ENCODE results near the gene GNAS-AS1. TPM values are rescaled to one million over a fixed set of nuclear protein-coding genes. Genes with fewer than 3 reads are reported as not detected.

GNAS-AS1 gene
- total RNA-seq, 1 experiment from 2014 or later = 0.59 TPM

DNA sequence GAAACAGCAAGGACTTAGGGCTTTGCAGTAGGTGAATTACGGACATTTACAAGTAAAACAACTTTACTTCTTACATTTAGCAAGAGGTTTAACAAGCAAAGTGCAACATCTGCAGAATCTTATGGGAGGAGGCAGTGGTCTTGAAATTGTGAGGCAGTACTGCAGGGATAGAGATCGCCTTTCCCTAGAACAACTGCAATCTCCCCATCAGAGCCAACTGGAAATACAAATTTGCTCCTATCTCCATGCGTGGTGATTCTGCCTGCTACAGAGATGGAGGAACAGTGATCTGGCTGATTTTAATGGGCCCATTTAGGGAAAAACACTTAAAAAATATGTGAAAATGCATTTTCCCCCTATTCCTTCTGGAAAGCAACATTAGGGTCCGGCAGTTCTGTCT lies 27.7 kb upstream of the GNAS-AS1 start:
- Mint-ChIP-seq H3K27ac (ENCODE audit: unreplicated experiment) (no peak overlapping the region), H3K36me3 (ENCODE audit: insufficient read depth, unreplicated experiment) (peaks cover 10% of the 10 kb centered on the region), H3K27me3 (ENCODE audit: unreplicated experiment) (no peaks in the 10 kb centered on the region), H3K9me3 (ENCODE audit: low read depth, unreplicated experiment) (no peaks in the 10 kb centered on the region), H3K4me3 (ENCODE audit: low read depth, unreplicated experiment) (no peak overlapping the region), H3K4me1 (ENCODE audit: low read depth, unreplicated experiment) (peaks cover 13% of the 10 kb centered on the region)
- no TSS peak for BruUV-seq (replicated peaks)
- intact Hi-C loops (cut with micrococcal nuclease; ENCODE audit: unreplicated experiment) = no loop called here
- CTCF ChIA-PET = no interaction called here
- TF ChIP-seq, protein P1, sequence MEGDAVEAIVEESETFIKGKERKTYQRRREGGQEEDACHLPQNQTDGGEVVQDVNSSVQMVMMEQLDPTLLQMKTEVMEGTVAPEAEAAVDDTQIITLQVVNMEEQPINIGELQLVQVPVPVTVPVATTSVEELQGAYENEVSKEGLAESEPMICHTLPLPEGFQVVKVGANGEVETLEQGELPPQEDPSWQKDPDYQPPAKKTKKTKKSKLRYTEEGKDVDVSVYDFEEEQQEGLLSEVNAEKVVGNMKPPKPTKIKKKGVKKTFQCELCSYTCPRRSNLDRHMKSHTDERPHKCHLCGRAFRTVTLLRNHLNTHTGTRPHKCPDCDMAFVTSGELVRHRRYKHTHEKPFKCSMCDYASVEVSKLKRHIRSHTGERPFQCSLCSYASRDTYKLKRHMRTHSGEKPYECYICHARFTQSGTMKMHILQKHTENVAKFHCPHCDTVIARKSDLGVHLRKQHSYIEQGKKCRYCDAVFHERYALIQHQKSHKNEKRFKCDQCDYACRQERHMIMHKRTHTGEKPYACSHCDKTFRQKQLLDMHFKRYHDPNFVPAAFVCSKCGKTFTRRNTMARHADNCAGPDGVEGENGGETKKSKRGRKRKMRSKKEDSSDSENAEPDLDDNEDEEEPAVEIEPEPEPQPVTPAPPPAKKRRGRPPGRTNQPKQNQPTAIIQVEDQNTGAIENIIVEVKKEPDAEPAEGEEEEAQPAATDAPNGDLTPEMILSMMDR (IDR thresholded peaks at IDR 0.05; ENCODE audit: unreplicated experiment) = no peak
- no peak for DNase-seq

DNA sequence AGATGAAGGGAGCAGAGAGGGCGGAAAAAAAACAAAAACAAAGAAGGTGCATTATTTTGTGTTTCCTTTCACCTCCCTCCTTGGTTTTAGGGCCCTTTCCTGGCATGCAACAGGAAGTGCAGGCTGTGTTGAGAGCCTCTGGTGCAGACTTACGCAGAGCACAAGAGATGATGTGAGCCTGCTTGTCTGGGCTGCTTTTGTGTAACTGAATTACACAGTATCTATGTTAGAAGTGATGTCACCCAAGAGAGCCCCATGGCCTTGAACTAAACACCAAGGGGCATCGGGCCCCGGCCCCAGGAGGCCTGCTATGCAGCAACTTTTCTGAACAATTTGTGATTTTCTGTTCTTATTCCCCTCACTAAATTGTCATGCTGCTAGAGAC lies 27.3 kb upstream of the GNAS-AS1 start:
- Mint-ChIP-seq H3K27ac (ENCODE audit: unreplicated experiment) (no peak overlapping the region), H3K36me3 (ENCODE audit: insufficient read depth, unreplicated experiment) (peaks cover 10% of the 10 kb centered on the region), H3K4me1 (ENCODE audit: low read depth, unreplicated experiment) (peaks cover 13% of the 10 kb centered on the region)

DNA sequence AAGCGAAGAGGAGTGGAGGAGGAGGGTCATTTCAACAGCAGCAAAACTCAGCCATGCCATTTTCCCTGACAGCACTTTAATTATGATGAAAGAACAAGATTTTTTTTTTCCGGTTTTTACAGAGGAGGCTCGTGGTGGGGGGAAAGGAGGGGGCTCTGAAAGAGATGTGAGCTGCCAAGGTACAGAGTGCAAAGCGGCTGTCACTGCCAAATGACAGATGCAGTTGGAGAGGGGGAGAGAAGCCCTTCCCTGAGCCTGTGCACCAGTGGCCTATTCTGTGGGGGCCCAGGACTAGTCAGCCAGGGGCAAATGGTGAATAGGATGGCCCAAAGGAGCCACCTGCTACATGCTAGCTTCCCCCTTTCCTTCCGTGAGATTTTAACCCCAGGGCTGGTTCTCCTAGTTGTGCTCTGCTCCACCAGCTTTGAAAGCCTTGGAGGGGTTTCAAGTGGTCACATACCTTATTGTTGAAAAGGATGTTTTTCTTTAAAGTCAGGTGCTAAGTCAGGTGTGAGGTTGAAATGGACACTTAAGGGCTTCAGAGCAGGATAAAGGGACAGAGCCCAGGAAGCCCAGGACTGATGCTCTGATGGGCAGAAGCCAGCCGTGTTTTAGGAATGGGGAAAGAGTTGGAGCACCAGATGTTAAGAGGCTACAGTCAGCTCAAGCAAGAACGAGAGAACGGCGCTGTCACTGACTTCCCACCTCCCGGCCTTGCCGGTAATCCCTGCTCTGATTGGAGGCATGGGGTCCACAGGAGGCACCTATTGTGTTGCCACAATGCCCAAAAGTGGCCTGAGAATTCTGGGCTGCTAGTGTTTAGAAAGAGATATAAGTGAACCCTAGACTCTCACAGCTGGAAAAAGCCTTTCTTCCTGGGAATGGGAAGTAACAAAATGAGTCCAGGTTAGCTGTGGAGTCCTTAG lies 26.6 kb upstream of the GNAS-AS1 start:
- CTCF ChIA-PET = interaction anchor here (0.6 kb wide), 1 partner anchor 650 kb away, joined by 3 read pairs; no protein-coding TSS in a partner anchor
- TF ChIP-seq, protein P1 (IDR thresholded peaks at IDR 0.05; ENCODE audit: unreplicated experiment) = no peak

More for the DNA sequence above, 27.3 kb upstream of the GNAS-AS1 start:
- Mint-ChIP-seq H3K4me3 (ENCODE audit: low read depth, unreplicated experiment) (no peak overlapping the region), H3K9me3 (ENCODE audit: low read depth, unreplicated experiment) (no peaks in the 10 kb centered on the region), H3K27me3 (ENCODE audit: unreplicated experiment) (no peaks in the 10 kb centered on the region)
- BruUV-seq (replicated peaks) = no TSS peak
- CTCF ChIA-PET = no interaction called here
- TF ChIP-seq, protein P1 (IDR thresholded peaks at IDR 0.05; ENCODE audit: unreplicated experiment) = no peak
- intact Hi-C loops (cut with micrococcal nuclease; ENCODE audit: unreplicated experiment) = no loop called here
- DNase-seq = no peak

DNA sequence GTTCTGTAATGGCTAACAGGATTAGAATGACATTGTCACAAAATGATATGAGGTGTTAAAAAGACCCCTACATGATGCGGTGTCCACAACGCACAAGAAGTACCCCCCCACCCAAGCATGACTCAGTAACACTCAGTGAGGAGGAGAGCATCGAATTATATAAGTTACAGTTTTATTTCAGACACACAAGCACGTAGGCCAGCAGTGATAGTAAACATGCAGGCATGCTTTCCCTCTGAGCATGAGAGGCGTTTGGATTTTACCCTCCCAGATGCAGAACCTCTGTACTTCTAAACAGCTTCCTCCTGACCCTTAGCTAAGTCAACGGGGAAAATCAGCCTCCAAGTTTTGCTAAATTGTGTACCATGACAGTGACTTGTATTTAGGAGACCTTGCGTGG lies 25.7 kb upstream of the GNAS-AS1 start:
- intact Hi-C loops (cut with micrococcal nuclease; ENCODE audit: unreplicated experiment) = loop anchor here (1.0 kb wide), 1 partner anchor 68 kb away; no protein-coding TSS in a partner anchor
- TF ChIP-seq, protein P1 (IDR thresholded peaks at IDR 0.05; ENCODE audit: unreplicated experiment) = no peak
- BruUV-seq (replicated peaks) = no TSS peak
- CTCF ChIA-PET = interaction anchor here (0.6 to 1.0 kb wide), 2 partner anchors 94 to 651 kb away, joined by 3 read pairs; no protein-coding TSS in a partner anchor
- no peak overlapping the region for H3K4me3 Mint-ChIP-seq (ENCODE audit: low read depth, unreplicated experiment)
- peaks cover 10% of the 10 kb centered on the region for H3K36me3 Mint-ChIP-seq (ENCODE audit: insufficient read depth, unreplicated experiment)
- peaks cover 14% of the 10 kb centered on the region for H3K4me1 Mint-ChIP-seq (ENCODE audit: low read depth, unreplicated experiment)
- H3K9me3 Mint-ChIP-seq (ENCODE audit: low read depth, unreplicated experiment) = peaks cover under 1% of the 10 kb centered on the region
- H3K27me3 Mint-ChIP-seq (ENCODE audit: unreplicated experiment) = no peaks in the 10 kb centered on the region
- DNase-seq = no peak
- H3K27ac Mint-ChIP-seq (ENCODE audit: unreplicated experiment) = no peak overlapping the region

More for the DNA sequence above, 26.6 kb upstream of the GNAS-AS1 start:
- H3K9me3 Mint-ChIP-seq (ENCODE audit: low read depth, unreplicated experiment) = no peaks in the 10 kb centered on the region
- no peaks in the 10 kb centered on the region for H3K27me3 Mint-ChIP-seq (ENCODE audit: unreplicated experiment)
- no peak overlapping the region for H3K27ac Mint-ChIP-seq (ENCODE audit: unreplicated experiment)
- intact Hi-C loops (cut with micrococcal nuclease; ENCODE audit: unreplicated experiment) = no loop called here
- BruUV-seq (replicated peaks) = no TSS peak
- peaks cover 10% of the 10 kb centered on the region for H3K36me3 Mint-ChIP-seq (ENCODE audit: insufficient read depth, unreplicated experiment)
- no peak overlapping the region for H3K4me3 Mint-ChIP-seq (ENCODE audit: low read depth, unreplicated experiment)
- peaks cover 13% of the 10 kb centered on the region for H3K4me1 Mint-ChIP-seq (ENCODE audit: low read depth, unreplicated experiment)
- no peak for DNase-seq
